ENCODE results near the gene DUSP5. TPM values are rescaled to one million over a fixed set of nuclear protein-coding genes. Genes with fewer than 3 reads are reported as not detected.

DUSP5 gene
- total RNA-seq, 1 experiment from 2014 or later, result 34.0 TPM

DNA sequence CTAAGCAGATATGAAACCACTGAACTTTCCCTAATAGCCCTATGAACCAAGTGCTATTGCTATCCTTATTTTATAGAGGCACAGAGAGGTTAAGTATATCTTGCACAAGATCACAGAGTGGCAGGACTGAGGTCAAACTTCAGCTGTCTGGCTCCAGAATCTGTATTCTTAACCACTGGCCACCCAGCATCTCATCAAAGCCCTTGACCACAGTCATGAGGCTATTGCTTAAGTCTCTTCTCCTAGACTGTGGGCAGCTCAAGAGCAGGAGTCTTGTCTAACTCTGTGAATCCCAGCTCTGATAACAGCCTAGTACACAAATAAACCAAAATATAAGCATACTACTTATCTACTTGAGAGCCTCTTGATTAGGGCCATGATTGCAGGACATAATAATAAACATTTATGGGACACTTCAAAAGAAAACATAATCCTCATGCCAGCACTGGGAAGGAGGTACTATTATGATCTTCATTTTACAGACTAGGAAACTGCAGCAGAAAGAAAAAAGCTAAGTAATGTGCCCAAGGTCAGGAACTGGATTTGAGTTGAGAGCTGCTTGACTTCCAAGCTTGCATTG is 47.3 kb downstream of the DUSP5 start:
- Mint-ChIP-seq H3K9me3 (ENCODE audit: low read depth, unreplicated experiment) (no peaks in the 10 kb centered on the region), H3K4me1 (ENCODE audit: low read depth, unreplicated experiment) (peaks cover 8% of the 10 kb centered on the region), H3K27ac (ENCODE audit: unreplicated experiment) (no peak overlapping the region), H3K27me3 (ENCODE audit: unreplicated experiment) (no peaks in the 10 kb centered on the region), H3K36me3 (ENCODE audit: insufficient read depth, unreplicated experiment) (no peaks in the 10 kb centered on the region), H3K4me3 (ENCODE audit: low read depth, unreplicated experiment) (no peak overlapping the region)
- intact Hi-C loops (cut with micrococcal nuclease; ENCODE audit: unreplicated experiment), result no loop called here
- TF ChIP-seq, protein P1, sequence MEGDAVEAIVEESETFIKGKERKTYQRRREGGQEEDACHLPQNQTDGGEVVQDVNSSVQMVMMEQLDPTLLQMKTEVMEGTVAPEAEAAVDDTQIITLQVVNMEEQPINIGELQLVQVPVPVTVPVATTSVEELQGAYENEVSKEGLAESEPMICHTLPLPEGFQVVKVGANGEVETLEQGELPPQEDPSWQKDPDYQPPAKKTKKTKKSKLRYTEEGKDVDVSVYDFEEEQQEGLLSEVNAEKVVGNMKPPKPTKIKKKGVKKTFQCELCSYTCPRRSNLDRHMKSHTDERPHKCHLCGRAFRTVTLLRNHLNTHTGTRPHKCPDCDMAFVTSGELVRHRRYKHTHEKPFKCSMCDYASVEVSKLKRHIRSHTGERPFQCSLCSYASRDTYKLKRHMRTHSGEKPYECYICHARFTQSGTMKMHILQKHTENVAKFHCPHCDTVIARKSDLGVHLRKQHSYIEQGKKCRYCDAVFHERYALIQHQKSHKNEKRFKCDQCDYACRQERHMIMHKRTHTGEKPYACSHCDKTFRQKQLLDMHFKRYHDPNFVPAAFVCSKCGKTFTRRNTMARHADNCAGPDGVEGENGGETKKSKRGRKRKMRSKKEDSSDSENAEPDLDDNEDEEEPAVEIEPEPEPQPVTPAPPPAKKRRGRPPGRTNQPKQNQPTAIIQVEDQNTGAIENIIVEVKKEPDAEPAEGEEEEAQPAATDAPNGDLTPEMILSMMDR (IDR thresholded peaks at IDR 0.05; ENCODE audit: unreplicated experiment), result no peak
- DNase-seq, result no peak
- no TSS peak for BruUV-seq (replicated peaks)
- CTCF ChIA-PET, result no interaction called here

DNA sequence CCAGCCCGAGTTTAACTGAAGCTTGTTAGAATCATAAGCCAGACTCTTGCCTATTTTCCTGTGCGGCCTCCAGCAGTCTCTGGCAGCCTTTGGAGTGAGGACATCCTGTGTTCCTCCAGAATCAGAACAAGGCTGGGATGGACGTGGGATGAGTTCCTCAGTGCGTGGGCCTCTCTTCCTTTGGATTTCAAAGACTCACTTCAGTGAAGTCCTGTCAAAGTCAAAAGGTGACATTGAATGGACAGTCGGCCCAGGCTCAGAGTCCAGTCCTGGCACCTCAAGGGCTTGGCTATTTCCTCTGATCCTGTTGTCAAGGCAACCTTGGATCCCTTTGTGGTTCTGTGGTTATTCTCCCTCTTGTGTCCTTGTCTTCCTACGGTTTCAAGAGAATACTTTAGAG is 48.4 kb downstream of the DUSP5 start:
- Mint-ChIP-seq H3K9me3 (ENCODE audit: low read depth, unreplicated experiment) (no peaks in the 10 kb centered on the region), H3K4me1 (ENCODE audit: low read depth, unreplicated experiment) (peaks cover 8% of the 10 kb centered on the region), H3K36me3 (ENCODE audit: insufficient read depth, unreplicated experiment) (no peaks in the 10 kb centered on the region), H3K4me3 (ENCODE audit: low read depth, unreplicated experiment) (no peak overlapping the region), H3K27me3 (ENCODE audit: unreplicated experiment) (peaks cover 2% of the 10 kb centered on the region), H3K27ac (ENCODE audit: unreplicated experiment) (no peak overlapping the region)
- intact Hi-C loops (cut with micrococcal nuclease; ENCODE audit: unreplicated experiment), result no loop called here
- CTCF ChIA-PET, result no interaction called here
- DNase-seq, result no peak
- BruUV-seq (replicated peaks), result no TSS peak
- TF ChIP-seq, protein P1 (IDR thresholded peaks at IDR 0.05; ENCODE audit: unreplicated experiment), result no peak

DNA sequence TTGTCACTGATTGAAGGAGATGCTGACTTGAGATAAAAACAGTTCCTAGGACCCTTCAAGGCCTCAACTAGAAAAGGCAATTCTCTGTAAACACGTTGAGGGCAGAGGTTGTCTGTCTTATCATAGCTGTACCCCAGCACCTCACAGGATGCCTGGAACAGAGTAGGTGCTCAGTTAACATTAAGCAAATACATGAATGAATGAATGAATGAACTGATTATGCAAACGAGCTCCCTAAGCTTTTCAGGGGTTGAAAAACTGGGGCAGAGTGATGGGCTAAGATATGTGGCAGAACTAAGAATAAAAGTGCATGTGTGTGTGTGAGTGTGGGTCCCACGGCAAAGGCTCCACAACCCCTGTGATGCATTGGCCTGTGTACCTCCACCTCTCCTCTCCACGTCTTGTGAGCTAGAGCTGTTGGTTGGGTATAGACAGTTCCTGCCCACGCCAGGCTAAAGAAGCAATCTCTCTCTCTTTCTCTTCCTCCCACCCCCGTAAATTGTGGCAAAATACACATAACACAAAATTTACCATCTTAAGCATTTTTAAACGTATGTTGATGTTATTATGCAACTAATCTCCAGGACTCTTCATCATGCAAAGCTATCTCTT is 48.9 kb downstream of the DUSP5 start:
- no peak for DNase-seq
- peaks cover 7% of the 10 kb centered on the region for H3K27me3 Mint-ChIP-seq (ENCODE audit: unreplicated experiment)
- TF ChIP-seq, protein P1 (IDR thresholded peaks at IDR 0.05; ENCODE audit: unreplicated experiment), result no peak
- H3K4me3 Mint-ChIP-seq (ENCODE audit: low read depth, unreplicated experiment), result no peak overlapping the region
- H3K36me3 Mint-ChIP-seq (ENCODE audit: insufficient read depth, unreplicated experiment), result no peaks in the 10 kb centered on the region
- H3K9me3 Mint-ChIP-seq (ENCODE audit: low read depth, unreplicated experiment), result no peaks in the 10 kb centered on the region
- peaks cover 8% of the 10 kb centered on the region for H3K4me1 Mint-ChIP-seq (ENCODE audit: low read depth, unreplicated experiment)
- BruUV-seq (replicated peaks), result no TSS peak
- H3K27ac Mint-ChIP-seq (ENCODE audit: unreplicated experiment), result no peak overlapping the region
- CTCF ChIA-PET, result interaction anchor here (0.6 kb wide), 1 partner anchor 46 kb away, joined by 3 read pairs; no protein-coding TSS in a partner anchor
- intact Hi-C loops (cut with micrococcal nuclease; ENCODE audit: unreplicated experiment), result loop anchor here (1.0 kb wide), 2 partner anchors 235 to 240 kb away; no protein-coding TSS in a partner anchor

DNA sequence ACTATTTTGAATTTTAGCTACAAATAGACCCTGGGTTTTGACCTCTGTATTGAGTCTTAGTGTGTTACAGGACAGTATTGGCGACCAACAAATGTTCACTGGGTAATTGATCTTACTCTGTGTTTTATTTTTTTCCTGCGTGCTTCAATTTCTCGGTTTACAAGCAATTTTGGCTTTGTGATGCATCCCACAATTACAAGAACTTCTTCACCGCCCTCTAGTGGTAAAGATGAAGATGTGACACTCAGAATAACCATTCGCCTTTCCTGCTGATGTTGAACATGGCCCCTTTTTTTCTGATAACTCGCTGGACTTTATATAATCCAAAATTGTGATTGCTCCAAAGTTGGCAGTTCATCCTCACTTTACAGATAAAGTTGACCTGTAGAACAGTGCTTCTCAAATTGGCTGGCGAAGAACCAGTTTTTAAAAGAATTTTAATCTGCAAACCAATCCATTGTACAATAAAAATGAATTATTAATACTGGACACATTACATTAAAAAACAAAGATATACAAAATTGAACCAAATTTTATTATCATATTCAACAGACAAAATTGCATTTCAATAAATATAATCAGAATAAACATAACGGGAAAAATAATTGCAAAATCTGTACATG is 49.5 kb downstream of the DUSP5 start:
- CTCF ChIA-PET, result interaction anchor here (0.6 kb wide), 1 partner anchor 47 kb away, joined by 3 read pairs; no protein-coding TSS in a partner anchor
- no peak overlapping the region for H3K27ac Mint-ChIP-seq (ENCODE audit: unreplicated experiment)

More for the DNA sequence above, 49.5 kb downstream of the DUSP5 start:
- intact Hi-C loops (cut with micrococcal nuclease; ENCODE audit: unreplicated experiment), result loop anchor here (1.0 kb wide), 2 partner anchors 236 to 241 kb away; no protein-coding TSS in a partner anchor
- BruUV-seq (replicated peaks), result no TSS peak
- DNase-seq, result no peak
- no peaks in the 10 kb centered on the region for H3K9me3 Mint-ChIP-seq (ENCODE audit: low read depth, unreplicated experiment)
- peaks cover 13% of the 10 kb centered on the region for H3K27me3 Mint-ChIP-seq (ENCODE audit: unreplicated experiment)
- peaks cover 8% of the 10 kb centered on the region for H3K4me1 Mint-ChIP-seq (ENCODE audit: low read depth, unreplicated experiment)
- TF ChIP-seq, protein P1 (IDR thresholded peaks at IDR 0.05; ENCODE audit: unreplicated experiment), result peak; percentile 41
- no peak overlapping the region for H3K4me3 Mint-ChIP-seq (ENCODE audit: low read depth, unreplicated experiment)
- H3K36me3 Mint-ChIP-seq (ENCODE audit: insufficient read depth, unreplicated experiment), result no peaks in the 10 kb centered on the region

Measured in Calu3 (cell line).